IMR-90 (cell line): ENCODE measurements around the gene YPEL2.

Source experiments
- BHLHE40 ChIP-seq: fragments of 150-350 bp; IDR thresholded peaks from 2 replicates; pipeline ENCODE4 v1.6.1; 2016; ENCODE audit warnings: mild to moderate bottlenecking, low read depth, low read length
- CEBPB ChIP-seq: IDR thresholded peaks from 2 replicates; pipeline ENCODE4 v1.6.1; 2012; ENCODE audit warnings: low read depth, low read length, improper control_type of control experiment
- CHD1 ChIP-seq: IDR thresholded peaks from 2 replicates; pipeline ENCODE4 v1.6.1; 2012; ENCODE audit warnings: low read depth, low read length, improper control_type of control experiment
- CTCF ChIP-seq: conservative IDR thresholded peaks from 2 replicates; pipeline ENCODE4 v1.5.1; 2012; ENCODE audit warnings: mild to moderate bottlenecking, low read depth, low read length, improper control_type of control experiment
- FOS ChIP-seq: fragments of 150-350 bp; IDR thresholded peaks from 2 replicates; pipeline ENCODE4 v1.6.1; 2016; ENCODE audit warnings: low read depth, low read length
- MAFK ChIP-seq: IDR thresholded peaks from 2 replicates; pipeline ENCODE4 v1.6.1; 2012; ENCODE audit warnings: low read depth, low read length, improper control_type of control experiment
- MAZ ChIP-seq: IDR thresholded peaks from 2 replicates; pipeline ENCODE4 v1.6.1; 2012; ENCODE audit warnings: low read depth, mild to moderate bottlenecking, low read length, improper control_type of control experiment, moderate library complexity, borderline replicate concordance
- POLR2A ChIP-seq: IDR thresholded peaks from 2 replicates; pipeline ENCODE4 v1.6.1; 2012; ENCODE audit warnings: mild to moderate bottlenecking, low read depth, low read length
- RAD21 ChIP-seq: IDR thresholded peaks from 2 replicates; pipeline ENCODE4 v1.6.1; 2012; ENCODE audit warnings: low read length, improper control_type of control experiment
- RCOR1 ChIP-seq: IDR thresholded peaks from 2 replicates; pipeline ENCODE4 v1.6.1; 2012; ENCODE audit warnings: mild to moderate bottlenecking, low read length, improper control_type of control experiment; ENCODE audit not compliant: insufficient replicate concordance
- RFX5 ChIP-seq: IDR thresholded peaks from 2 replicates; pipeline ENCODE4 v1.8.0; 2012; ENCODE audit warnings: low read depth, mild to moderate bottlenecking, low read length, moderate library complexity
- SMC3 ChIP-seq: fragments of 150-350 bp; IDR thresholded peaks from 2 replicates; pipeline ENCODE4 v1.6.1; 2016; ENCODE audit warnings: low read depth, mild to moderate bottlenecking, antibody characterized with exemption, low read length, moderate library complexity
- USF2 ChIP-seq: fragments of 150-350 bp; IDR thresholded peaks from 2 replicates; pipeline ENCODE4 v1.6.1; 2017; ENCODE audit warnings: mild to moderate bottlenecking, antibody characterized with exemption, low read length, low read depth
- TF ChIP-seq, protein P1 (sequence below): fragments of 150-350 bp; IDR thresholded peaks from 2 replicates; pipeline ENCODE4 v1.6.1; 2016; ENCODE audit warnings: low read depth, mild to moderate bottlenecking, low read length, moderate library complexity, borderline replicate concordance

DNA sequence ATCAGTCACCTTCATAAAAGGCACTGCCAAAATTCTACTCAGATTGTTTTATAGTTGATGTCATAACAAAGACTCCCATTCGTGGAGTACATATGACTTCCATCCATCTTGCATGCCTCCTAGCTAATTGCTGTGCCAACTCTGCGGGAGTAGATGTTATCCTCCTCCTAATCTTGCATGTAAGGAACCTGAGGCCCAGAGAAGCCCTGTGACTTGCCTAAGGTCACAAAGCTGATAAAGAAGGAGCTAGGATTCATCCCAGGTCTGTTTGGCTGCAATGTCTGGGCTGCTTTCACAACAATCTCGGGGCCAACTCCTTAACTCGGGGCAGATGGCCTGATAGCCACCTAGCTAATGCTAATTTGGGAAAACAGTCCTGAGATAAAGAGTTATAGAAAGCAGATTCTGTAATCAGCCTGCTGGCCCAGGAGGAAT is 87.3 kb downstream of the YPEL2 start:
- TF ChIP-seq POLR2A (no peak), MAZ (no peak), CTCF (no peak), RCOR1 (no peak), RFX5 (no peak), RAD21 (no peak), CEBPB (no peak), MAFK (no peak), SMC3 (no peak), CHD1 (no peak), USF2 (no peak), FOS (no peak), BHLHE40 (no peak)
- TF ChIP-seq, protein P1, sequence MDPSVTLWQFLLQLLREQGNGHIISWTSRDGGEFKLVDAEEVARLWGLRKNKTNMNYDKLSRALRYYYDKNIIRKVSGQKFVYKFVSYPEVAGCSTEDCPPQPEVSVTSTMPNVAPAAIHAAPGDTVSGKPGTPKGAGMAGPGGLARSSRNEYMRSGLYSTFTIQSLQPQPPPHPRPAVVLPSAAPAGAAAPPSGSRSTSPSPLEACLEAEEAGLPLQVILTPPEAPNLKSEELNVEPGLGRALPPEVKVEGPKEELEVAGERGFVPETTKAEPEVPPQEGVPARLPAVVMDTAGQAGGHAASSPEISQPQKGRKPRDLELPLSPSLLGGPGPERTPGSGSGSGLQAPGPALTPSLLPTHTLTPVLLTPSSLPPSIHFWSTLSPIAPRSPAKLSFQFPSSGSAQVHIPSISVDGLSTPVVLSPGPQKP: no peak
